SK-MEL-5 (cell line): ENCODE measurements around the gene EVI5L. TPM values are rescaled to one million over a fixed set of nuclear protein-coding genes. Genes with fewer than 3 reads are reported as not detected.

ENCODE experiments used
- DNase-seq: peaks from one replicate; pipeline ENCODE4 v3.0.0-alpha.2; 2016; ENCODE audit warnings: low read depth, low spot score
- in situ Hi-C: cut with HindIII; loops from 2 replicates; pipeline ENCODE4 v1.10.0; 2016; ENCODE audit warnings: low sequenced_read_pairs, high pct_unique_total_duplicates, low pct_unique_long_range_greater_than_20kb
- total RNA-seq: library from RNA; depleted of rRNA; stranded (reverse); fragments of >200 nt; shearing (Covaris generic); gene quantifications from 2 replicates; pipeline ENCODE4 v1.2.3, GENCODE V29; 2014; rRNA removed

The EVI5L gene
- total RNA-seq, 1 experiment from 2014 or later, result 4.8 TPM

- in situ Hi-C loops, result no loop called here
- DNase-seq, result no peak
Measured at GRCh38 chr19:7910321-7911161, 80.5 kb downstream of the EVI5L start.

- in situ Hi-C loops, result no loop called here
- no peak for DNase-seq
Measured at GRCh38 chr19:7911508-7912143, 81.6 kb downstream of the EVI5L start.

GRCh38 chr19:7912144-7912696 lies 82.2 kb downstream of the EVI5L start:
- no peak for DNase-seq
- in situ Hi-C loops, result no loop called here

GRCh38 chr19:7912697-7913564 lies 82.9 kb downstream of the EVI5L start:
- in situ Hi-C loops, result no loop called here
- no peak for DNase-seq

GRCh38 chr19:7913652-7914051 lies 83.6 kb downstream of the EVI5L start:
- in situ Hi-C loops, result no loop called here
- no peak for DNase-seq

- in situ Hi-C loops, result no loop called here
- no peak for DNase-seq
Measured at GRCh38 chr19:7914099-7914498, 84.1 kb downstream of the EVI5L start.

Other genes with a start within 250 kb of the EVI5L start
- gene CAMSAP3, start 234.4 kb upstream of the EVI5L start, total RNA-seq, result 0.24 and 0.48 TPM in 2 replicates
- 21.5 and 25.1 TPM in 2 replicates for gene XAB2, start 200.7 kb upstream of the EVI5L start, total RNA-seq
- 29.4 and 31.8 TPM in 2 replicates for gene PET100, start 200.4 kb upstream of the EVI5L start, total RNA-seq
- gene PCP2, start 196.5 kb upstream of the EVI5L start, total RNA-seq, result not detected in 2 replicates
- 1.0 and 1.3 TPM in 2 replicates for gene STXBP2, start 193.1 kb upstream of the EVI5L start, total RNA-seq
- gene RETN, start 161.2 kb upstream of the EVI5L start, total RNA-seq, result not detected in 2 replicates
- not detected in 2 replicates for gene MCEMP1, start 153.1 kb upstream of the EVI5L start, total RNA-seq
- 37.5 and 54.0 TPM in 2 replicates for gene TRAPPC5, start 149.4 kb upstream of the EVI5L start, total RNA-seq
- not detected in 2 replicates for gene FCER2, start 128.1 kb upstream of the EVI5L start, total RNA-seq
- gene CLEC4G, start 98.1 kb upstream of the EVI5L start, total RNA-seq, result not detected in 2 replicates
- gene CD209, start 82.7 kb upstream of the EVI5L start, total RNA-seq, result not detected in 2 replicates
- gene CLEC4M, start 67.0 kb upstream of the EVI5L start, total RNA-seq, result not detected in 2 replicates
- gene PRR36, start 44.2 kb downstream of the EVI5L start, total RNA-seq, result 0.72 TPM in 1 of 2 replicates, not detected in the other
- 0.08 TPM in 1 of 2 replicates, not detected in the other for gene LRRC8E, start 58.3 kb downstream of the EVI5L start, total RNA-seq
- gene MAP2K7, start 73.7 kb downstream of the EVI5L start, total RNA-seq, result 5.7 and 6.4 TPM in 2 replicates
- not detected in 2 replicates for gene TGFBR3L, start 84.6 kb downstream of the EVI5L start, total RNA-seq
- 16.7 and 21.5 TPM in 2 replicates for gene SNAPC2, start 90.1 kb downstream of the EVI5L start, total RNA-seq
- 0.37 and 0.42 TPM in 2 replicates for gene CTXN1, start 95.9 kb downstream of the EVI5L start, total RNA-seq
- gene TIMM44, start 113.4 kb downstream of the EVI5L start, total RNA-seq, result 71.4 and 76.4 TPM in 2 replicates
- gene ELAVL1, start 175.4 kb downstream of the EVI5L start, total RNA-seq, result 37.8 and 40.4 TPM in 2 replicates
- gene CCL25, start 222.5 kb downstream of the EVI5L start, total RNA-seq, result not detected in 2 replicates